Heart right ventricle (tissue), 16 donors: ENCODE measurements around the gene FERMT2. TPM values are rescaled to one million over a fixed set of nuclear protein-coding genes. Genes with fewer than 3 reads are reported as not detected.

ENCODE experiments used
- ATAC-seq, 8 donors: fragments of 200-7000 bp; cut with Tn5 transposase; one replicate each; pipeline ENCODE4 v1.9.1; 2020; ENCODE audit warnings: mild to moderate bottlenecking in 8 of 8, moderate library complexity in 8 of 8, moderate number of reproducible peaks in 1 of 8
- DNase-seq, 2 donors: peaks; one replicate each; pipeline ENCODE4 v3.0.0-alpha.2; 2020
- H3K27ac ChIP-seq, 10 donors: fragments of 200-600 bp; sonication (generic) in 2 of 10; one replicate each; pipeline versions ENCODE4 v1.5.0 to v1.8.0; 2020 to 2022; ENCODE audit warnings: mild to moderate bottlenecking in 3 of 10
- H3K27me3 ChIP-seq, 7 donors: fragments of 200-600 bp; one replicate each; pipeline ENCODE4 v1.8.0; 2021 to 2022; ENCODE audit warnings: mild to moderate bottlenecking in 2 of 7
- H3K36me3 ChIP-seq, 9 donors: fragments of 200-600 bp; sonication (generic) in 1 of 9; one replicate each; pipeline versions ENCODE4 v1.5.0 to v1.8.0; 2020 to 2022; ENCODE audit warnings: mild to moderate bottlenecking in 2 of 9
- H3K4me1 ChIP-seq, 9 donors: fragments of 200-600 bp; sonication (generic) in 1 of 9; one replicate each; pipeline versions ENCODE4 v1.5.0 to v1.8.0; 2020 to 2022; ENCODE audit warnings: mild to moderate bottlenecking in 4 of 9
- H3K4me3 ChIP-seq, 10 donors: fragments of 200-600 bp; sonication (generic) in 2 of 10; one replicate each; pipeline versions ENCODE4 v1.5.0 to v1.8.0; 2020 to 2022; ENCODE audit warnings: mild to moderate bottlenecking in 7 of 10, moderate library complexity in 2 of 10
- H3K9me3 ChIP-seq, 11 donors: fragments of 200-600 bp in 10 of 11; sonication (generic) in 2 of 11; one replicate each; pipeline versions ENCODE4 v1.5.0 to v1.8.0; 2013 to 2022; ENCODE audit warnings: mild to moderate bottlenecking in 2 of 11, control low read depth in 1 of 11, moderate library complexity in 1 of 11
- WGBS, 2 donors: extraction: QIAGEN DNeasy Blood & Tissue Kit; methylation state at CpG; one replicate each; pipeline ENCODE4 v1.1.7; 2013; ENCODE audit warnings: inconsistent platforms in 1 of 2; 5-methylcytosine and 5-hydroxymethylcytosine counted together
- intact Hi-C, 10 donors: fragments of 100-400 bp; cut with DNase I; formaldehyde crosslinking; loops; one replicate each; pipeline versions ENCODE4 v1.11.1 to v1.14.2; 2022
- polyA plus RNA-seq, 2 donors: library from polyadenylated mRNA; stranded (reverse); fragments of 200-250 nt; gene quantifications; one replicate each; pipeline ENCODE4 v1.2.3, GENCODE V29; 2013
- total RNA-seq, 10 donors: library from RNA; stranded (reverse); fragmentation: NEBNext Ultra II Directional in 3 of 10; extraction: Animal tissue kit (Norgen Biotek cat#: 25700) in 3 of 10; gene quantifications; one replicate each; pipeline versions ENCODE4 v1.2.1 to v1.2.4, GENCODE V29; 2021 to 2023
- TF ChIP-seq, protein P1 (sequence below), 9 donors: fragments of 200-600 bp; sonication (generic) in 2 of 9; IDR thresholded peaks; one replicate each; pipeline versions ENCODE4 v1.5.0 to v1.8.0; 2021 to 2022; ENCODE audit warnings: antibody characterized with exemption in 9 of 9, mild to moderate bottlenecking in 5 of 9, moderate library complexity in 1 of 9
- donor health status: Arrhythmogenic right ventricular cardiomyopathy.
- donor health status: ischemic (EF 13 %, LVEDD 7.1; RV severe dilation, severe dysfunction).
- donor health status: healthy with polysubstance abuse.
- donor health status: DM: no; HTN: yes; CAD: no.
- donor health status: DM: no; HTN: no; CAD: no.
- donor health status: ischemic (EF 25% LVEDD 6.9; RV normal size, moderate dysfunction).
- donor health status: ischemic (EF 25% LVEDD 5.7; RV mildly dilated, moderate dysfunction).
- donor health status: healthy.
- donor health status: DM: yes; HTN: yes; CAD: no.
- donor health status: Ischemic cardiomyopathy.
- donor health status: ischemic (EF 35%, LVEDD 5.7; RV mildly dilated, moderate dysfunction).
- donor health status: nonischemic (EF 11% LVEDD 7.7; RV severe dilation, severe dysfunction).
- donor health status: DM: yes; HTN: yes; CAD: no.
- donor health status: PGD.
- donor health status: ischemic (EF 29% LVEDD 5.4; RV normal size, mild dysfunction).
- donor health status: nonischemic (EF 23%, LVEDD 6.1; RV moderate dilation, normal function).

The FERMT2 gene
- total and polyA plus RNA-seq, 12 donors = 45.7 to 175 (median 111) TPM

DNA sequence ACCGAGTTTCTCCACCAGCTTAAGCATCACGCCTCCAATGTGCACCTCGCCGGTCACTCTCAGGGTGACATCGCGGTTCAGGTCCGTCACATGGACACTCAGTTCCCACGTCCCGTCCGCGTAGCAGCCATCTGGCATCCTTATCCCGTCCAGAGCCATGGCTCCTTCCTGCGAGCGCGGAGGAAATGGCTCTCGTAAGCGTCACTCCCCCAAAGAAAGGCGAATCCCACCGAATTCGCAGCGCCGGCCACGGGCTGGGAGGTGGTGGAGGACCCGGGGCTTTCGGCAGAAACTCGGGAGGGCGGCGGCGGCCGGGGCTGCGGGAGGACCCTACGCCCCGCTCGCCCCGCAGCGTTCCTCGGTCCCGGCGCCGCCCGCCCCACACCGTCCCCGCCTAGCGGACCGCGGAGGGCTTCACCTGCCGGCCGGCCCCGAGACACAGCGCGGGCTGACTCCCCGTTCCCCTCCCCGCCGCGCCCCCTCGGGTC lies 396 bp downstream of the FERMT2 start:
- WGBS, 2 donors = 0 to 1% methylated on average over 56 of the region's 56 CpGs
- intact Hi-C loops = loop anchor here in 5 of 10 donors (2.0 to 10.0 kb wide), 7 partner anchors 43 to 354 kb away; no protein-coding TSS in a partner anchor
- DNase-seq (peak; percentile 56 to 62), ATAC-seq (peak; percentile 42 to 81 (median 56))
- TF ChIP-seq, protein P1, sequence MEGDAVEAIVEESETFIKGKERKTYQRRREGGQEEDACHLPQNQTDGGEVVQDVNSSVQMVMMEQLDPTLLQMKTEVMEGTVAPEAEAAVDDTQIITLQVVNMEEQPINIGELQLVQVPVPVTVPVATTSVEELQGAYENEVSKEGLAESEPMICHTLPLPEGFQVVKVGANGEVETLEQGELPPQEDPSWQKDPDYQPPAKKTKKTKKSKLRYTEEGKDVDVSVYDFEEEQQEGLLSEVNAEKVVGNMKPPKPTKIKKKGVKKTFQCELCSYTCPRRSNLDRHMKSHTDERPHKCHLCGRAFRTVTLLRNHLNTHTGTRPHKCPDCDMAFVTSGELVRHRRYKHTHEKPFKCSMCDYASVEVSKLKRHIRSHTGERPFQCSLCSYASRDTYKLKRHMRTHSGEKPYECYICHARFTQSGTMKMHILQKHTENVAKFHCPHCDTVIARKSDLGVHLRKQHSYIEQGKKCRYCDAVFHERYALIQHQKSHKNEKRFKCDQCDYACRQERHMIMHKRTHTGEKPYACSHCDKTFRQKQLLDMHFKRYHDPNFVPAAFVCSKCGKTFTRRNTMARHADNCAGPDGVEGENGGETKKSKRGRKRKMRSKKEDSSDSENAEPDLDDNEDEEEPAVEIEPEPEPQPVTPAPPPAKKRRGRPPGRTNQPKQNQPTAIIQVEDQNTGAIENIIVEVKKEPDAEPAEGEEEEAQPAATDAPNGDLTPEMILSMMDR (IDR thresholded peaks at IDR 0.05) = peak in 3 of 9 donors; percentile 16 to 34 (median 28)
- Histone ChIP-seq H3K27ac (peak overlapping the region; percentile 96 to 100 (median 99)), H3K9me3 (no peaks in the 10 kb centered on the region), H3K36me3 (peaks cover 0 to 27% (median 0%) of the 10 kb centered on the region in 9 donors), H3K4me1 (peaks cover 0 to 53% (median 44%) of the 10 kb centered on the region in 9 donors), H3K4me3 (peak overlapping the region; percentile 76 to 98 (median 86)), H3K27me3 (peaks cover 0 to 68% (median 0%) of the 10 kb centered on the region in 7 donors)

DNA sequence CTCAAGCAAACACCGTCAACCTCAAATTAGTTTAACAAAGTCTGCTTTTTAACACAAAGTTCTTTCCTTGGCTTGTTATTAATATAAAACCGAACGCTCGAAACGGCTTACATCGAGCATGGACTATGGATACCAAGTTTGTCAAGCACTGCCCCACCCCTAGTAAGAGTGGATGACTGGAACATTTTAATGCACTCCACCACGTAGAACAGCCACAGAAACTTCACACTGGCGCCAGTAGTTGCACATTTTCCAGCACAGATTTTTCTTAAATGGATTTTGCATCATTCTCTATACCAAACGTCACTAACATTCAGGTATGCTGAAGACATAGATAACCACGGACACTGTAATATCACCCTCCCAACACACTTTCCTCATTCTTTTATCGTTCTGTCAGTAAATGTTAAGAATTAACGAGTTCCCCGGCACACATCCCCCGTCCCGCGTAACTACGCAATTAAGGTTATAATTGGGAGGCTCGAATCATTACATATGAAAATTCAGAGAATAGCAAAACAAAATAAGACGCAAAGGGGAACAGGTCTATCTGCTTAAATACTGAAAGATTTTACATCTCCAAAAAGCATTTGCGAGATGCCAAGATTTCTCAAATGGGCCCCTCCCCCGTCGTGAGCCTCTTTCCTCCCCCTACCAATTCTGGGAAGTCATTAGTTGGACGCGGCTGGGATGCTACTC lies 990 bp downstream of the FERMT2 start:
- Histone ChIP-seq H3K27ac (peak overlapping the region; percentile 96 to 100 (median 99)), H3K36me3 (peaks cover 0 to 28% (median 0%) of the 10 kb centered on the region in 9 donors), H3K4me3 (peak overlapping the region; percentile 76 to 98 (median 86)), H3K4me1 (peaks cover 0 to 58% (median 45%) of the 10 kb centered on the region in 9 donors), H3K9me3 (no peaks in the 10 kb centered on the region), H3K27me3 (peaks cover 0 to 68% (median 0%) of the 10 kb centered on the region in 7 donors)
- ATAC-seq (peak in 6 of 8 donors; percentile 21 to 69 (median 57)), DNase-seq (peak in 1 of 2 donors; percentile 23)
- 1% methylated on average over 24 of the region's 24 CpGs for WGBS, 2 donors
- intact Hi-C loops = loop anchor here in 6 of 10 donors (2.0 to 10.0 kb wide), 9 partner anchors 43 to 355 kb away; no protein-coding TSS in a partner anchor
- TF ChIP-seq, protein P1 (IDR thresholded peaks at IDR 0.05) = no peak

DNA sequence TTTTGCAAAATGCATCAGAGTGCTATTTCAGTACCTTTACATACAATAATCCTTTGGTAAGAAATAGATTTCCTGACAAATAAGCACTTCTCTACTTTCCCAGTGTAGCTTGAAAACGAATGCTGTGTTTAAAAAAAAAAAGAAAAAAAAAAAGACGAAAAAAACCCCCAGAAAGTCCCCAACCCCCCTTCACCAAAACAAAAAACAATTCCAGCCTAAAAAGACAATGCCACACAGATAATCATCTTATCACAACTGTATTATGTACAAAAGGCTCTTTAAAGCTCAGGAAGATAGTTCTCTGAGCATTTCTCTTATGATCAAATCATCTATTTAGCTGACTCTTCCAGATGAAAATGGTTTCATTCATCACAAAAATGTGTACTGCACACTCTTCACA lies 1.6 kb downstream of the FERMT2 start:
- intact Hi-C loops = loop anchor here in 2 of 10 donors (2.0 to 5.0 kb wide), 2 partner anchors 67 to 72 kb away; no protein-coding TSS in a partner anchor
- ATAC-seq (no peak), DNase-seq (no peak)
- Histone ChIP-seq H3K27ac (peak overlapping the region in 8 of 10 donors; percentile 96 to 100 (median 99)), H3K4me1 (peaks cover 0 to 64% (median 51%) of the 10 kb centered on the region in 9 donors), H3K36me3 (peaks cover 0 to 28% (median 0%) of the 10 kb centered on the region in 9 donors), H3K4me3 (peak overlapping the region; percentile 76 to 98 (median 86)), H3K27me3 (peaks cover 0 to 68% (median 0%) of the 10 kb centered on the region in 7 donors), H3K9me3 (no peaks in the 10 kb centered on the region)
- WGBS, 2 donors = 3 to 7% methylated on average over 2 of the region's 2 CpGs
- TF ChIP-seq, protein P1 (IDR thresholded peaks at IDR 0.05) = no peak

DNA sequence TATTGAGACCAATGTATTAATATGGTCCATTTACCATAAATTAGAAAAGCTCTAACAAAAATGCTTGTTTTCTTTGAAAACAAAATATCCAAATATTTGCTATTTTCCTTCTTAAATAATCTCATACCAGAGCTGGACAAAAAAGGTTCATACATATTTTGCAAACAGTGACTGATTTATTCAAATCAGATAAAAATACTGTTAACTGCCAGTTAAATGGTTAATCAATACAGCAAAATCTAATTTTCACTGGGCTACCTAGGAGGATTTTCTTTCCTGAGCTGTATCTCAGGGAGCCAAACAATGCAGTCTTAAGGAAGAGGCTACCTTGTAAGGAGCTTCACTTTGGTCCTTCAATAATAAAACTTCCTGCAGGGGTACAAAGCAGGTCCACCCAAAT lies 2.0 kb downstream of the FERMT2 start:
- TF ChIP-seq, protein P1 (IDR thresholded peaks at IDR 0.05) = no peak
- H3K4me3 ChIP-seq = peak overlapping the region in 9 of 10 donors; percentile 76 to 98 (median 87)
- DNase-seq = no peak
- peak overlapping the region in 5 of 10 donors; percentile 96 to 100 (median 99) for H3K27ac ChIP-seq
- intact Hi-C loops = loop anchor here in 2 of 10 donors (2.0 to 5.0 kb wide), 2 partner anchors 67 to 72 kb away; no protein-coding TSS in a partner anchor
- H3K4me1 ChIP-seq = peaks cover 0 to 69% (median 55%) of the 10 kb centered on the region in 9 donors
- H3K27me3 ChIP-seq = peaks cover 0 to 68% (median 0%) of the 10 kb centered on the region in 7 donors
- no peak for ATAC-seq
- H3K36me3 ChIP-seq = peaks cover 0 to 28% (median 0%) of the 10 kb centered on the region in 9 donors
- H3K9me3 ChIP-seq = no peaks in the 10 kb centered on the region
